T-helper 1 cell (primary cell): Measurements from ENCODE around the gene C15orf61.
A peak's percentile ranks its signal among the peaks of the same experiment; 100 is the strongest.

ENCODE experiments used
- DNase-seq, 5 donors: peaks; one replicate each; pipeline ENCODE4 v3.0.0-alpha.2; 2012 to 2020
- total RNA-seq, 4 donors: gene quantifications; one replicate each; lab custom pipeline; 2026; lab: John Stamatoyannopoulos, UW

C15orf61 gene
- 4.3 to 12.2 (median 6.8) reads per million in 4 donors for total RNA-seq

GRCh38 chr15:67521029-67521782, at the start of gene C15orf61:
Gene C15orf61 (plus strand): TSS chr15:67521131. CDS start chr15:67521249, 118 bp downstream.
- peak; percentile 71 to 85 (median 77) for DNase-seq

GRCh38 chr15:67472957-67473356, 48.0 kb upstream of the C15orf61 start:
- DNase-seq = no peak

GRCh38 chr15:67474405-67475110, 46.4 kb upstream of the C15orf61 start:
- no peak for DNase-seq

GRCh38 chr15:67479781-67480505, 41.0 kb upstream of the C15orf61 start:
- DNase-seq = no peak

- no peak for DNase-seq
Observed at GRCh38 chr15:67480741-67481140, 40.2 kb upstream of the C15orf61 start.

- DNase-seq = no peak
Observed at GRCh38 chr15:67481680-67482079, 39.3 kb upstream of the C15orf61 start.

GRCh38 chr15:67495585-67495984, 25.3 kb upstream of the C15orf61 start:
- DNase-seq = no peak

- no peak for DNase-seq
Observed at GRCh38 chr15:67501177-67501835, 19.6 kb upstream of the C15orf61 start.

GRCh38 chr15:67501836-67502461, 19.0 kb upstream of the C15orf61 start:
- DNase-seq = no peak

- DNase-seq = no peak
Observed at GRCh38 chr15:67504056-67504455, 16.9 kb upstream of the C15orf61 start.

- no peak for DNase-seq
Observed at GRCh38 chr15:67504796-67505195, 16.1 kb upstream of the C15orf61 start.

- no peak for DNase-seq
Observed at GRCh38 chr15:67505675-67506572, 15.0 kb upstream of the C15orf61 start.

- DNase-seq = no peak
Observed at GRCh38 chr15:67506775-67507747, 13.9 kb upstream of the C15orf61 start.

- DNase-seq = no peak
Observed at GRCh38 chr15:67508407-67508806, 12.5 kb upstream of the C15orf61 start.

GRCh38 chr15:67509918-67510317, 11.0 kb upstream of the C15orf61 start:
- DNase-seq = no peak

GRCh38 chr15:67510597-67511190, 10.2 kb upstream of the C15orf61 start:
- DNase-seq = no peak

- peak in 1 of 5 donors; percentile 11 for DNase-seq
Observed at GRCh38 chr15:67511606-67512005, 9.3 kb upstream of the C15orf61 start.

- DNase-seq = no peak
Observed at GRCh38 chr15:67512140-67512539, 8.8 kb upstream of the C15orf61 start.

- DNase-seq = no peak
Observed at GRCh38 chr15:67512933-67513714, 7.8 kb upstream of the C15orf61 start.
